ENCODE measurements around the gene HOXC11.

HOXC11 gene

GRCh38 chr12:53975064-53975471, 2.1 kb downstream of the HOXC11 start:
- no peak for DNase-seq

GRCh38 chr12:53975479-53976152, 2.7 kb downstream of the HOXC11 start:
- DNase-seq = no peak

GRCh38 chr12:53976172-53976822, 3.4 kb downstream of the HOXC11 start:
- DNase-seq = no peak

- no peak for DNase-seq
Measured at GRCh38 chr12:53976823-53977595, 4.1 kb downstream of the HOXC11 start.

- no peak for DNase-seq
Measured at GRCh38 chr12:53977596-53978445, 4.9 kb downstream of the HOXC11 start.

GRCh38 chr12:53978477-53979356, 5.8 kb downstream of the HOXC11 start:
- DNase-seq = no peak

- no peak for DNase-seq
Measured at GRCh38 chr12:53980104-53980801, 7.3 kb downstream of the HOXC11 start.

- DNase-seq = no peak
Measured at GRCh38 chr12:53980802-53981496, 8.0 kb downstream of the HOXC11 start.

GRCh38 chr12:53981634-53982565, 9.0 kb downstream of the HOXC11 start:
- no peak for DNase-seq

- DNase-seq = no peak
Measured at GRCh38 chr12:53982648-53983567, 10.0 kb downstream of the HOXC11 start.

- no peak for DNase-seq
Measured at GRCh38 chr12:53983568-53983949, 10.6 kb downstream of the HOXC11 start.

GRCh38 chr12:53983950-53984572, 11.1 kb downstream of the HOXC11 start:
- DNase-seq = no peak

GRCh38 chr12:53984901-53985691, 12.2 kb downstream of the HOXC11 start, which contains the start of gene HOXC10:
Gene HOXC10 (plus strand): TSS chr12:53985146. CDS start chr12:53985260, 114 bp downstream.
- DNase-seq = peak; percentile 97

- DNase-seq = no peak
Measured at GRCh38 chr12:53985692-53985993, 12.7 kb downstream of the HOXC11 start.

- DNase-seq = no peak
Measured at GRCh38 chr12:53985994-53986685, 13.2 kb downstream of the HOXC11 start.

- DNase-seq = no peak
Measured at GRCh38 chr12:53986686-53987483, 14.0 kb downstream of the HOXC11 start.

Data from NCI-H1092 (cell line).